ENCODE measurements around the gene ZMPSTE24.

DNA sequence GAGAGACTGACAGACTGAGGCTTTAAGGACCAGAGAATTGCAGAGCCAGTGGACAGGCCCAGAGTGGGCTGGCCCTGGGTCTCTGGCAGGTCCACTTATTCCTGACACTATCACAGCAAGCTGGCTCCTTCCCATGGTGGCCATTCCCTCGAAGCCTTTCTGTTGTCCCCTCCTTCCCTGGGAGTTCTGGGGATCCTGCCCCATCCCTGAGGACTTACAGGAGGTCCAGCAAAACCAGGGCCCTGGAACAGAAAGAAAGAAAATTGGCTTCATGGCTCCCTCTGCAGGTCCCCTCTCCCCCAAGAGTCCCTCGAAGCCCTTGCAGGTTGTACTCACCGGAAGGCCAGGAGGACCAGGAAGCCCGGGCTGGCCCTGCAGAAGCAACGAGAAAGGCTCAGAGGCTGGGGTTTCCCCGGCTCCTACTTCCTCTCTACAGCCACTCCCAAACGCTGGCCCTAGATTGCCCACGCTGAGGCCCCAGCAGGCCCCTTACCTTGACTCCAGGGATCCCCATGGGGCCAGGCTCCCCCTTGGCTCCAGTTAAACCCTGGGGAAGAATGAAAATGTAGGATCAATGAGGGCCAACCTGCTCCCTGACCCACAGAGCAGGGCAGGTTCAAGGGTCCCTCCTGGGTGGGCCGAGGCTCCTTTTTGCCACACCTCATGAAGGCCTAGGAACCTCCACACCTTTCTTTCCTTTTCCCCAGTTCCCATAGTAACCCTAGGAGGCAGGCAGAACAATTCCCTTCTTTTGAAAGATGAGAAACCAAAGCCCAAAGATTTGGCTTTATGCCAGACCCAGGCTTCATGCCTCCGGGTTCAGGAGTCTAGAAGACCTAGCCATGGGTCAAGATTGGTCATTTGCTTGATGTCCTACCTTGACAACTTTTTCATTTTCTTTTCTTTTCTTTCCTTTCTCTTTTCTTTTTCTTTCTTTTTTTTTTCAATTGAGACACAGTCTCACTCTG, 54.5 kb downstream of the ZMPSTE24 start:
- TF ChIP-seq PATZ1 (CRISPR knock-in tag; IDR thresholded peaks at IDR 0.05; ENCODE audit: borderline replicate concordance) (no peak), ZFP3 (CRISPR knock-in tag; IDR thresholded peaks at IDR 0.05) (no peak), ARNTL (CRISPR knock-in tag; IDR thresholded peaks at IDR 0.05; ENCODE audit: borderline replicate concordance, low read depth) (no peak), SNAI2 (CRISPR knock-in tag; IDR thresholded peaks at IDR 0.05) (no peak), TSHZ2 (CRISPR knock-in tag; IDR thresholded peaks at IDR 0.05) (no peak), ZFP30 (CRISPR knock-in tag; IDR thresholded peaks at IDR 0.05) (no peak)
